HG03575 (cell line): ENCODE measurements around the gene PID1.

ENCODE experiments used
- ATAC-seq: cut with Tn5 transposase; IDR thresholded peaks from one replicate; pipeline ENCODE4 v1.9.1; 2021; ENCODE audit not compliant: unreplicated experiment, insufficient number of reproducible peaks, low FRiP score; ENCODE audit errors: extremely low read depth

PID1 gene

DNA sequence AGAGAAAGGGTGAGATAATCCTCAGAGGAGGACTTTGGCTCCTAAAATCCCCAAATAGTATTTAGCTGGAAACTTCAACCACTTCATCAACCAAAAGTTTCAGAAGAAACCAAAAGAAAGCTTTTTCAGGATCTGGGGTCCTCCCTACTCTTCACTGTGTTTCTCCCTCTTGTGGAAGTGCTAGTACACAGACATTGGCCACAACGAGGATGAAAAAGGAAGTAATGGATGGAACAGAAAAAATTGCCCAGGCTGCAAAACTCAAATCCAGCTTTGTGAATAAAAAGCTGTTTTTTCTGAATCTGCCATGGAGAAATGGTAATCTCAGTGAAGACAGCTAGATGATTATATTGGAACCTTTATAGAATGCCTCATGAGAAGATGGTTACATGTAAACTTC is 4.0 kb downstream of the PID1 start:
- ATAC-seq = no peak

GRCh38 chr2:229265727-229266126 is 5.4 kb downstream of the PID1 start:
- ATAC-seq = no peak

GRCh38 chr2:229261599-229261998 is 9.5 kb downstream of the PID1 start:
- no peak for ATAC-seq

GRCh38 chr2:229261076-229261475 is 10.0 kb downstream of the PID1 start:
- no peak for ATAC-seq

GRCh38 chr2:229257985-229258384 is 13.1 kb downstream of the PID1 start:
- ATAC-seq = no peak

GRCh38 chr2:229256376-229256775 is 14.7 kb downstream of the PID1 start:
- ATAC-seq = no peak

GRCh38 chr2:229254206-229254605 is 16.9 kb downstream of the PID1 start:
- no peak for ATAC-seq

GRCh38 chr2:229252996-229253395 is 18.1 kb downstream of the PID1 start:
- no peak for ATAC-seq

GRCh38 chr2:229252280-229252679 is 18.8 kb downstream of the PID1 start:
- ATAC-seq = no peak

GRCh38 chr2:229249536-229249935 is 21.6 kb downstream of the PID1 start:
- ATAC-seq = no peak

DNA sequence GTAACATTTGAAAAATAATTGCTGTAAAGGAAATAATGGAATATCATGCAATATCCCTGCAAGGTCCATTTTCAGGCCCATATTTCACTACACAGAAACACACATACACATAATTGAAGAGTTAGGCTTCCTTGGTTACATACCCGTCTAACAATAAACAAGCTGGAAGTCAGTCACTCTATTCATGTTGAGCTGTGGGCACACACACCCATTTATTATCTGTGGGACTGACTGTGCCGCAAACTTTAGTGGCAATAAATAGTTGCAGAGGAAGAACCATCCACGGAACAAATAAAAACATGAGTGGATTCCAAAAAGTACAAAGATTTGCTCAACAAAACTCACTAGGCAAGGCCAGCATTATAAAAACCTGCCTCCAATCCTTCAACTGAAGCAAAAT is 24.8 kb downstream of the PID1 start:
- no peak for ATAC-seq

- ATAC-seq = no peak
Observed at GRCh38 chr2:229244975-229245374, 26.1 kb downstream of the PID1 start.

- ATAC-seq = no peak
Observed at GRCh38 chr2:229243890-229244560, 27.1 kb downstream of the PID1 start.

DNA sequence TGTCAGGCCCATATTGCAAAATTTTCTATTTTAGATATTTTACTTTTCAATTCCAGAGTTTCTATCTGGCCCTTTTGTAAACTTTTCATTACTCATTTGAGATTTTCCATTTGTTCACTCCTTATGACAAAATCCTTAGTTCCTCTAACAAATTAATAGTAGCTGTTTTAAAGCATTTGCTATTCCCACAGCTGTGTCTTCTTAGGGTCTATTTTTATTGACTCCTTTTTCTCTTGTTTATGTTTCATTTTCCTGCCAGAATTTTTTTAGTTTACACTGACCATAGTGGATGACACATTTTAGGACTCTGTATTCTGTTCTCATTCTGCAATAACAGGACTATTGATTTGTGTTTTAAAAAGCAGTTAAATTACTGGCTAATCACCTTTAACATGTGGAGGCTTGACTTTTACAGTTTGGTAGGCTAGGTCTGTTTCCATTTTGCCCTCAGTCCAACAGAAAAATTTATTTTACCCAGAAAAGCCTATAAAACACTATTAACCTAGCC is 30.0 kb downstream of the PID1 start:
- no peak for ATAC-seq

DNA sequence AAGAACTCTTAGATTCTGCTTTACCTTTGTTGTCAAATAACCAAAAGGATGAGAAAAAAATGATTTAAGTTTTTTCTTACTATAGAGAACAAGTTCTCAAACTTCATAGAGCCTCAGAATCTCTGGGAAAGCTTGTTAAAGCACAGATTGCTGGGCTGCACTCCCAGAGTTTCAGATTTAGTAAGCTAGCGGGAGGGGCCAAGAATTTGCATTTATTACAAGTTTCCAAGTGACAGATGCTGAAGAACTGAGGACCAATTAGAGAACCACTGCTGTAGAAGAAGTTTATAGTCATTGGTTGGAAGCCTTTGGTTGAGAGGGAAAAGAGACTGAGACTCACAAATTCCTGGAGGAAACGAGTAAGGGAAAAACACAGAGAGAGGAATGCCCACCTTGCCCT is 32.1 kb downstream of the PID1 start:
- ATAC-seq = no peak

- ATAC-seq = no peak
Observed at GRCh38 chr2:229237270-229237669, 33.8 kb downstream of the PID1 start.

- no peak for ATAC-seq
Observed at GRCh38 chr2:229235131-229235914, 35.8 kb downstream of the PID1 start.

DNA sequence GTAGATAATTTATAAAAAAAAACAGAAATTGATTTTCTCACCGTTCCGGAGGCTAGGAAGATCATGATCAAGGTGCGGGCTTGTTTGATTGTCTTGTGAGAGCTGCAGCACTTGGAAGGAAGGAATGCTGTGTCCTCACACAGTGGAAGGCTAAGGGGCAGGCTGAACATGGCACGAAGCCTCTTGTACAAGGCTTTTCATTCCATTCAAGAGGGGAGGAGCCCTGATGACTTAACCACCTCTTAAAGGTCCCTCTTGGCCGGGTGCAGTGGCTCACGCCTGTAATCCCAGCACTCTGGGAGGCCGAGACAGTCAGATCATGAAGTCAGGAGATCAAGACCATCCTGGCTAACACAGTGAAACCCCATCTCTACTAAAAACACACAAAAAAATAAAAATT is 39.2 kb downstream of the PID1 start:
- no peak for ATAC-seq

GRCh38 chr2:229231328-229231868 is 39.7 kb downstream of the PID1 start:
- ATAC-seq = no peak

DNA sequence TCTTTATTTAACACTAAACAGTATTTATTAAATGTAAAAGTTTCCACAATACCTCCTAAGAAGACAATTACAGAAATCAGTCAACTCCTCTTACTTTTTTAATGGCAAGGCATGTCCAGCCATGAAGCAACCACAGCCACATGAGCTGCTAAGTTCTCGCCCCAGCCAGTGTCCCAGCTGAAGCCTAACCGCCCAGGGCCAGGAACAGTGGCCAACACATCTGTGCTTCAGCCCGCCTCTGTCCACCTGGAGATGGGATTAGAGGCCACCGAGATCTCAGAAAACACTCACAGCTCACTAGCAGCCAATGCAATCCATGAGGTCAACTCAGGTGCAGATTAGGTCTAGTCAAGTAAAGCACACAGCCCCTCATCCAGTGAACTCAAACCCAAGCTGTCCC is 40.2 kb downstream of the PID1 start:
- no peak for ATAC-seq
